ENCODE data around the gene EDEM3. TPM values are rescaled to one million over a fixed set of nuclear protein-coding genes. Genes with fewer than 3 reads are reported as not detected.

Gene EDEM3
- total RNA-seq, 1 donor from 2014 or later, result 40.5 TPM

- DNase-seq (ENCODE audit: low spot score), result no peak
Measured at GRCh38 chr1:184673305-184673704, 81.4 kb downstream of the EDEM3 start.

- DNase-seq (ENCODE audit: low spot score), result no peak
Measured at GRCh38 chr1:184672013-184672726, 82.5 kb downstream of the EDEM3 start.

GRCh38 chr1:184669391-184669790, 85.3 kb downstream of the EDEM3 start:
- no peak for DNase-seq (ENCODE audit: low spot score)

- no peak for DNase-seq (ENCODE audit: low spot score)
Measured at GRCh38 chr1:184665360-184665759, 89.3 kb downstream of the EDEM3 start.

- DNase-seq (ENCODE audit: low spot score), result no peak
Measured at GRCh38 chr1:184664661-184665060, 90.0 kb downstream of the EDEM3 start.

- peak; percentile 72 for DNase-seq (ENCODE audit: low spot score)
Measured at GRCh38 chr1:184664042-184664660, 90.5 kb downstream of the EDEM3 start.

- DNase-seq (ENCODE audit: low spot score), result no peak
Measured at GRCh38 chr1:184661801-184662200, 92.9 kb downstream of the EDEM3 start.

GRCh38 chr1:184660462-184661191, 94.0 kb downstream of the EDEM3 start:
- no peak for DNase-seq (ENCODE audit: low spot score)

GRCh38 chr1:184658055-184658454, 96.6 kb downstream of the EDEM3 start:
- DNase-seq (ENCODE audit: low spot score), result no peak

- no peak for DNase-seq (ENCODE audit: low spot score)
Measured at GRCh38 chr1:184656221-184656620, 98.4 kb downstream of the EDEM3 start.

- no peak for DNase-seq (ENCODE audit: low spot score)
Measured at GRCh38 chr1:184655185-184655584, 99.5 kb downstream of the EDEM3 start.

- DNase-seq (ENCODE audit: low spot score), result no peak
Measured at GRCh38 chr1:184650177-184650866, 104.3 kb downstream of the EDEM3 start.

- DNase-seq (ENCODE audit: low spot score), result no peak
Measured at GRCh38 chr1:184649451-184649888, 105.2 kb downstream of the EDEM3 start.

- DNase-seq (ENCODE audit: low spot score), result no peak
Measured at GRCh38 chr1:184648856-184649201, 105.8 kb downstream of the EDEM3 start.

- no peak for DNase-seq (ENCODE audit: low spot score)
Measured at GRCh38 chr1:184648160-184648855, 106.3 kb downstream of the EDEM3 start.

- no peak for DNase-seq (ENCODE audit: low spot score)
Measured at GRCh38 chr1:184647471-184647870, 107.2 kb downstream of the EDEM3 start.

- no peak for DNase-seq (ENCODE audit: low spot score)
Measured at GRCh38 chr1:184646824-184647223, 107.8 kb downstream of the EDEM3 start.

GRCh38 chr1:184646178-184646701, 108.4 kb downstream of the EDEM3 start:
- DNase-seq (ENCODE audit: low spot score), result no peak

- DNase-seq (ENCODE audit: low spot score), result no peak
Measured at GRCh38 chr1:184644771-184645170, 109.9 kb downstream of the EDEM3 start.

GRCh38 chr1:184643661-184644060, 111.0 kb downstream of the EDEM3 start:
- no peak for DNase-seq (ENCODE audit: low spot score)

- DNase-seq (ENCODE audit: low spot score), result no peak
Measured at GRCh38 chr1:184641894-184642293, 112.8 kb downstream of the EDEM3 start.
